EL (cell line): ENCODE data around the gene RPL41.
"Not testable (repeated sequence)": the region's sequence is repeated elsewhere in the genome, so short reads cannot be mapped to it uniquely, and the experiment has no call there.

Source experiments
- DNase-seq: peaks from one replicate; pipeline ENCODE4 v3.0.0-alpha.2; 2016

Gene RPL41

DNA sequence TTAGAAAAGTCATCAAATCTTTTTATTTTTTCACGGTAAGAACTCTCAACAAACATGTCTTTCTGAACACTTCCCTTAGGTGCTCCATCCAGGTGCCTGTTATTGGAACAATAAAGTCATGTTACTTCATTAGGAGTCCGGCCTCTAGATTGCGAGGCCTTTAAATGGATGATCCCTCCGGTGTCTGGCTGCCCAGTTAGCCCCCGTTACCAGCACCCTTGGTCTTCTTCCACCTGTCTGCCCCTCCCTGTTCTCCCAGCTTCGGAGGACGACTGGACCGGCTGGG lies 12.7 kb upstream of the RPL41 start:
- no peak for DNase-seq

DNA sequence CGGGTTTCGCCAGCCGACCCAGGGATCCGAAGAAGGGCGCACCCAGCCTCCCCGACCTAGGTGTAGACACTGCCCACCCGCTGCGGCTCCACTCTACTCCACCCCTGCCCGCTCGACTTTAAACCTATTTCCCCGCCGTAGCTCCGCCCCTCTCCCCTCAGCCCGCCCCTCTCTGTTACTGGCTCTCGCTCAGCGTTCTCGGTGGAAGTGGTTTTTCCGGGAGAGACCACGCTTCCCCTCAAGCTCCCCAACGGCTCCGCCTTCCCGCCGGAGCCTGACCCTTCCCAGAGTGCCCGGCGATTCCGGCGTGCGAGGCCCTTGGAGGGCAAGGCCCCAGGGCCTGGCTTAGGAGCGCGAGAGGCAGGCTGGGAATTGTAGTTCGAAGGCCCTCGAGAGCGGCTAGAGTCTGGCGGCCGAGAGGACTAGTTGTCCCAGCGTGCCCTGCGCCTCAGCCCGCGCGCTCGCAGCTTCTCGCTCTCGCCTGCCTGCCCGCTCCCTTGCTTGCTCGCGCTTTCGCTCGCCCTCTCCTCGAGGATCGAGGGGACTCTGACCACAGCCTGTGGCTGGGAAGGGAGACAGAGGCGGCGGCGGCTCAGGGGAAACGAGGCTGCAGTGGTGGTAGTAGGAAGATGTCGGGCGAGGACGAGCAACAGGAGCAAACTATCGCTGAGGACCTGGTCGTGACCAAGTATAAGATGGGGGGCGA lies 12.2 kb upstream of the RPL41 start, which contains the start of gene PA2G4:
TSS of gene PA2G4 (plus strand) at position 451 of the 706 bp plus-strand sequence. CDS start at position 630, 179 bp downstream.
- peak; percentile 100 for DNase-seq

DNA sequence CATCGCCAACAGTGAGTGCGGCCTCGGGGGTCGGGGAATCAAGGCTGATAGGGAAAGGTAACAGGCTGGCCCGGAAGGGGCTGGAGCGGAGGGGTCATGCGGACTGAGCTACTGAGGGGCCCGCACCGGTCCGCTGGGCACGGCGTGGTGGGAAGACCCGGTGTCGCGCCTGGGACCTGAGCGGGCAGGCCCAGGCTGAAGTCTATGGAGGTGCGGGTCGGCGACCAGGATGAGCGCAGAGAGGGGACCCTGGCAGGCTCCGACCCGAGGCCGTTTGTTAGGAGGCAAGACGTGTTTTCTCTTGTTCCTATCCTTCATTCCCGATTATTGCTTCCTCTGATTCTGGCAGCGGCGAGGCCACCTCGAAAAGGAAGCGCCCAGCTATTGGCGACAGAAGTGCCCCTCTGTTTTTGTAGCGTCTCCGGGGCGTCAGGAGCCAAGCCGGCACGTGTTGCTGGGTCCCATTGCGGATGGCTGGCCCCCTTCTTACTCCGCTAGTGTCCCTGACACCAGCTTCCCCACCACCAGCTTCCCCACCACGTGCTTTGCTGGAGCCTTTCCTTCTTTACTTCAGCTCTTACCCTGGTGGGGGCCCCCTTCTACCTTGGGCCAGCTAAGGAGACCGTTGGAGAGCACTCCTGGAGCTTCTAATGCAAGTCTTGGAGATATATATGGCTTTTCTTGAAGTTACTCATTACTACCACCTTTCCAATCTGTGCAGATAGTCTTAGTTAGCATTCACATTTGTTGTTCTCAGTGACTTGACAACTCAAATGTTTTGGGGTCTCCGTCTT lies 11.4 kb upstream of the RPL41 start:
- DNase-seq = peak; percentile 32

DNA sequence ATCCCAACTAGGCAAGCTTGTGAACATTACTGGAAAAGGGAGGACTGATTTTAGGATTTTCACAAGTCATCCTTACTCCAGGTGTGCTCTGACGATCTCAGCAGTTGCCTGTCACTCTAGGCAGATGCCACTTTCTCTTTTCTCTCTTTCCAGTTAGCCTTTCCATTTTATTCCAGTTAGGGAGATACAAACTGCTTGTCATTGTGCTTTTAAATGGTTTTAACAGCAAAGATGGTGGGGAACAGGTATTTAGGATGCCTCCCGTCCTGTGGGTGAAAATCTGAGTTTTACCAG lies 10.9 kb upstream of the RPL41 start:
- DNase-seq = no peak

DNA sequence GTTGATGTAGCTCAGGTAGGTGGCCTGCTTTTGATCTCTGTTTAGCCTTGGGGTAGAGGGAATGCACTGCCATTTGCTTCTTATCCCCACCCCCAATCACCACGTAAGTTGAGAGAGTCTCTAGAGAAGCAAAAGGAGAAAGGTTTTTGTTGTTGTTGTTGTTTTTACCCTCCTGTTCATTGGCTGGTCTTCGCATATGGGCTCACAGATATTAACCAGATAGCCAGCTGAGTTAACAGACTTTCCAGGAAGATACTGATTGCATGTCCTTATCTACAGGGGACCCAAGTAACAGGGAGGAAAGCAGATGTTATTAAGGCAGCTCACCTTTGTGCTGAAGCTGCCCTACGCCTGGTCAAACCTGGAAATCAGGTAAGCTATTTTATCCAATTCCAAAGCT lies 9.2 kb upstream of the RPL41 start:
- DNase-seq = no peak

DNA sequence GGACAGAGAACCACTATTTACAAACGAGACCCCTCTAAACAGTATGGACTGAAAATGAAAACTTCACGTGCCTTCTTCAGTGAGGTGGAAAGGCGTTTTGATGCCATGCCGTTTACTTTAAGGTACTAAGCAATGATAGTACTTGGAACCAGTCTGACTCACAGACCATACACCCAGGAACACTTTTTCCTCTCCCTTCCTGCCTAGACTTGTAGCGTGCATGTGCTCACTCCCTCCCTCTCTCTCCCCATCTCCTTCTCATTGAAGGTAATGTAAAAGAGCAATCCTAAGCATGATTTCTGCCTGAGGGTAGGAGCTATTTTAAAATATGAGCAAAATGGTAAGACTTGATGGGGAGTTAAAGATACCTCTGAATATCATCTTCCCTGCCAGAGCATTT lies 5.9 kb upstream of the RPL41 start:
- no peak for DNase-seq

DNA sequence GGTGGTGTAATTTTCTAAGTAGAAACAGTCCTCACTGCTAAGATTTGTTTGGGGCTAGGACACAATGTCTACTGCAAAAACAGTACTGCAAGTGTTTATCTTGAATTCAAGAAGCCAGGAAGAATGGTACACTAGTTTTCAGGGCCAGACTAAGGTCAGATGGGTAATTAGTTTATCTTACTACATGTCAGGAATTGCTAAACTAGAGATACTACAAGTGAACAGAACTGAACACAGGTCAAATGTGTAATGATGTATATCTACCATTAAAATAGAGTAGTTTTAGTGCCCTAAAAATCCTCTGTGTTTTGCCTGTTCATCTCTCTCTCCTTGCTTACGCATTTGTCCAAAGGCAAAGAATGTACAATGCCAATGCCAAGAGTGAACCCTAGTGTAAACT lies 2.3 kb upstream of the RPL41 start:
- DNase-seq = no peak

DNA sequence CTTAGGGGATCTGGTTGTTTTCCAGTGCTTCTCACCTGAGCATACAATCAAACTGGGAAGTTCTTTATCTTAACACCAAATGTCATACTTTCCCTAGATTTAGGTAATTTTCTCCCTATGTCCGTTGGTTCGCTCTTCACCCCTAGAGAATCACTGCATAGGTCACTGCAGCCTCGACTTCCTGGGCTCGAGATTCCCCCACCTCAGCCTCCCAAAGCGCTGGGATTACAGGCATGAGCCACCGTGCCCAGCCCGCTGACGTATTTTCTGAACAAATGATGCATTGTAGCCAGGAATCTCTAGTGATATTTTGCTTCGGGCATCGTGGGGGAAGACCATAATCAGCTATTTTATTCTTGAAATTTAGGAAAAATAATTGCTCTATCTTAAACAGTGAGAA lies 1.1 kb upstream of the RPL41 start:
- peak; percentile 48 for DNase-seq

DNA sequence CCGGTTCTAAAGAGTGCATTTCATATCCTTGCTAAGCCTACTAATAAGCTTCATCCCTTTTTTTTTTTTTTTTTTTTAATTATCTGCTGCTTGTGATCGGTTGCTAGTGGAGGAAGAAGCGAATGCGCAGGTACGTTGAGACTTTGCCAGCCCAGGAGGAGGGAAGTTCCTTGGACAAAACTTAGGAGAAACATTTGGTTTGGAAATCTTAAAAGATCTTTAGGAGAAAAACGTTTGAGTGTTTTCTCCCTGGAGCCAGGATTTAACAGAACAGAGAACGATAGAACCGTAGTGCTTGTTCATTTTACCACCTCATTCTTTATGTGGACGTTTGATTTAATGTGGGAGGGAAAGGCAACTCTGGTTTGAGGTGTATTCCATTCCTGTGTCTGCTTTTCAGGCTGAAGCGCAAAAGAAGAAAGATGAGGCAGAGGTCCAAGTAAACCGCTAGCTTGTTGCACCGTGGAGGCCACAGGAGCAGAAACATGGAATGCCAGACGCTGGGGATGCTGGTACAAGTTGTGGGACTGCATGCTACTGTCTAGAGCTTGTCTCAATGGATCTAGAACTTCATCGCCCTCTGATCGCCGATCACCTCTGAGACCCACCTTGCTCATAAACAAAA lies 761 bp downstream of the RPL41 start:
- DNase-seq = not testable (repeated sequence)

DNA sequence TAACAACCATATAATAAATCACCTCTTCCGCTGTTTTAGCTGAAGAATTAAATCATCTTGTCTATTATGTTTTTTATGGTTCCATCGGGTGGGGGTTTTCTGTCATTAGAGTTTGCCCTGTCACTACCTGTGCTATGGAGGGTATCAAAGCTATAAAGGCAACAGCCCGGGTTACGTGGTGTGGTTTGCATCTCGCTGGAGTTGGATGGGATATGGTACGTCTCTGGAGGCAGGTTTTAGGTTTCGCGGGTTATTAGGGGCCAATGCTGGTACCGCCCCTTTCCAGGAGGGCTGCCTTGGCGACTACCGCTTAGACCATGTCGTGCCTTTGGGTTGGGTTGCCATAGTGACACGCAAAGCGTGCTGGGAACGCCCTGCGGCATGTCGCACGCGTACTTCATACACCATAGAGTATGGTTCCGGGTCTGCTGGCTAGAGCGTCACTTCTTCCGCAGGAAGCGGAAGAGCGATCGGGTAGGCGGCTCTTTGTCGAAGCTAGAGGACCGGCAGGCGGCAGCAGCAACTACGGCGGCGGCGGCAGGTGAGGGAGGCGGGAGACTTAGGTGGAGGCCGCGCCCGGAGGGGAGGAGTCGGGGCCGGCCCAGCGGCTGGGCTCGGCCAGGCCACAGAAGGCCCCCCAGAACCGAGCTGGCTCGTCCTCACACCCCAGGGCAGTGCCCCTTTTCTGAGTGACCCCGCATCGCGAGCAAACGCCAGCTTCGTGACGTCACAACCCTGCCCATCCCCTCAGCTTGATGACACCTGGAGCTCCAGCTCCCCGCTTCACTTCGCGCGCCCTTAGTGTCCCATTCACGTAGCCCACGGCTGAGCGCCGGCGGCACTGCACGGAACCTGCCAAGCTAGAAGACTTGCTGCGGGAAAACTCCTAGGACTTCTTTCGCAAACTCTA lies 1.6 kb downstream of the RPL41 start, which contains the start of gene ZC3H10:
TSS of gene ZC3H10 (plus strand) at position 489 of the 910 bp plus-strand sequence. CDS start 2,297 bp downstream, outside the sequence.
- DNase-seq = peak; percentile 100

DNA sequence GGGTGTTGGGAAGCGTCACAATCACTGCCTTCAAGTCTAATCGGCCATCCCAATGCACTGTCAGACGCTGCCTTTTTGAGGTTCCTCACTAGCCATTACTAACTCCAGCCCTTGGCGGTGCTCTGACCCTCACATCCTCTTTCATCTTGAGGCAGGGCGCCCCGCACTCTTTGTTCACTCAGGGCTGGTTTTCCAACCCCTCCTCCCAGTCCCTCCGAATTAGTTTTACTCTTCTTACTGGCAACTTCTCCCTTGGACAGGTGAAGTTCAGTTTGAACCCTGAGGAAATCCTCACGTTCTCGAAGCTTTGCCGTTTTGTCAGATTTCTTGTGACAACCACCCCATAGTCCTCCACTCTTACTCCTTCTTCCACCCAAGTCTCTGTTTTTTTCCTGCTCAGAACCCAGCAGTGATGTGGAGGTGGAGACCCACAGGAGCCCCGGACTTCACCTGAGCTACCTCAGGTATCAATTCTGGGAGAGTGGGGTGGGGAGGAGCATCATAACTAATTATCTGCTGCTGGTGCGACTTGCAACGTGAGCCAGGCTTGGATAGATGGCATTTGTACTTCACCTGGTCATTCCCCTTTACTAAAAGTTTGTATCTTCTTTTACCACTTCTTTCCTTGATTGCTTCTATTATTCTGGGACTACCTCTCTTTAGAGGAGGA lies 2.4 kb downstream of the RPL41 start:
- no peak for DNase-seq

DNA sequence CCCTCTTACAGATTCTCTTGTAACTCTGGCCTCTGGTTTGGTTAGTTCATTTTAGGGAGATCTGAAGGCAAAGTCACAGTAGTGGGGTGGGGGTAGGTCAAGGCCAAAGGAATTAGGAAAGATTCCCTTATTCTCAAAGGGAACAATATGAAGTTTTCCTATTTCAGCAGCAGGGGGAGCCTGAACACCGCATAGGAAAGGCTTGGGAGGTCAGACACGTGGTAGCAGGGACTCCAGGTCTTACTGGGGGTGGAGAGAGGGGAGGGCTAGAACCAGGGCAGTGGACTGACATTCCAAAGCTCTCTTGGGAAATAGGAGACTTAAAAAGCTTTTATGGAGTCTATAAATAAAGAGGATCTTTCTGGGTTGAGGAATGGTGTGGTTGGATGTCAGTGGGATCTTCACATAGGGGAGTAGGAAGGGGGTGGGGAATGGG lies 2.9 kb downstream of the RPL41 start:
- DNase-seq = peak; percentile 93

DNA sequence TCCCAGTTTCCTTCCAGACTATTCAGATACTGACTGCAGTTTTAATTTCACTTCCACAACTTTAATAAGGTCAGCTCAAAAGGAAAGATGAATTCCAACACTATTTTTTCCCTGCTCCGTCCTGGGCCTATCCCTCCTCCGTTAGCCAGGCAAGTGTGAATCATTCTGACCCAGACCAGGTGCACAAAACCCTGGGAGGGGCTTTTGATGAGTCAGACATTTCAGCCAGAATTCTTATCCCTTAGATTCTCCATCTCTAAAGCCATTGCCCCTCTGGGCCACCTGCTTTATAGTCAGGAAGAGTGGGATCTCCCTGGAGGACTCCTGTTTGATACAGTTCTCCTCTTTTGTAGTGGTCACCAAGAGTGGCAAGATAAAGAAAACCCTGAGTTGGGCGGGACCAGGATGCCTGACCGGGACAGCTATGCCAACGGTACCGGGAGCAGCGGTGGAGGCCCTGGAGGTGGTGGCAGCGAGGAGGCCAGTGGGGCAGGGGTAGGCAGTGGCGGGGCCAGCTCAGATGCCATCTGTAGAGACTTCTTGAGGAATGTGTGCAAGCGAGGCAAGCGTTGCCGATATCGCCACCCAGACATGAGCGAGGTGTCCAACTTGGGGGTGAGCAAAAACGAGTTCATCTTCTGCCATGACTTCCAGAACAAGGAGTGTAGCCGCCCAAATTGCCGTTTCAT lies 3.9 kb downstream of the RPL41 start:
- no peak for DNase-seq

DNA sequence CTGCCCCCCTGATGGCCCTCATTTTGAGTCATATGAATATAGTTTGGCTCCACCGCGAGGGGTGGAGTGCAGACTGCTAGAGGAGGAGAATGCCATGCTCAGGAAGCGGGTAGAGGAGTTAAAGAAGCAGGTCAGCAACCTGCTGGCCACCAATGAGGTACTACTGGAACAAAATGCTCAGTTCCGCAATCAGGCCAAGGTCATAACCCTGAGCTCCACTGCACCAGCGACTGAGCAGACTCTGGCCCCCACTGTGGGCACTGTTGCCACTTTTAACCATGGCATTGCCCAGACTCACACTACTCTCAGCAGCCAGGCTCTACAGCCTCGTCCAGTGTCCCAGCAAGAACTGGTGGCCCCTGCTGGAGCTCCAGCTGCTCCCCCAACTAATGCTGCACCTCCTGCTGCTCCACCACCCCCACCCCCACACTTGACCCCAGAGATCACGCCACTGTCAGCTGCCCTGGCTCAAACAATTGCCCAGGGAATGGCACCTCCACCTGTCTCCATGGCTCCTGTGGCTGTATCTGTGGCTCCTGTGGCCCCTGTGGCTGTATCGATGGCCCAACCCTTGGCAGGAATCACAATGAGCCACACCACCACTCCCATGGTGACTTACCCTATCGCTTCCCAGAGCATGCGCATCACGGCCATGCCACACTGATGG lies 4.9 kb downstream of the RPL41 start:
- no peak for DNase-seq

DNA sequence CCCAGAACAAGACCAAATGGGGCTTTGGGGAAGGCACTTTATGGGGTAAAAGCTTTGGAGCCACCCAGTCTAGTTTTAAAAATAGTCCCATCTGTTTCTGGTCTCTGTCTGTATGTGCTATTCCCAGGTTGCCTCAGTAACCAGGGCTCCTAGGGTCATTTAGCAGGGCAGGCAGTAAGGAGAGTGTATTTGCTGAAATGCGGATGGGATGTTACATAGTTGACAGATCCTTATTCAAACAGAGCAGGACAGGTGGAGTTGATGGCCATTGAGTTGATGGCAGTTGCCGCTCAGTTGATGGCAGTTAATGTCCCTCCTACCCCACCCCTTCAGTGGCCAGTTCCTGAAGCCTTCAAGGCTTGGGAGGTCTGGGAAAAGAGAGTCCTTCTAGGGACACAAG lies 6.2 kb downstream of the RPL41 start:
- DNase-seq = no peak

DNA sequence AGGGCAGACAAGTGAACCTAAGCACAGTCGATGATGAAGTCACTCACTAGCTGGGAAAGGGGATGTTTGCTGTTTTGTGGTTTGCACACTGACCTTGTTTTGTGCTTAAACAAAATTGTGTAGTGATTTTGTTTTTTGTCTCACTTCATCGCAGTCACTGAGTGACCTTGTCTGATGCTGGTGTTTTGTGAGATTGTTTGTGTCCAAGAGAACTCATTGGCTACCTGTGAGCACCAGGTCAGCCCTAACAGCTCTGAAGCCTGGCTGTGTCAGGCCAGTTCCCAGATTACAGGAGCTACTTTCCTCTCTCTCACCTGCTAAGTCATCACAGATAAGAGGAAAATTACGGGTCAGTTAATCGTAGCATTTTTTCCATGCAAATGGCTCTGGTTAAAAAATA lies 7.7 kb downstream of the RPL41 start:
- no peak for DNase-seq

DNA sequence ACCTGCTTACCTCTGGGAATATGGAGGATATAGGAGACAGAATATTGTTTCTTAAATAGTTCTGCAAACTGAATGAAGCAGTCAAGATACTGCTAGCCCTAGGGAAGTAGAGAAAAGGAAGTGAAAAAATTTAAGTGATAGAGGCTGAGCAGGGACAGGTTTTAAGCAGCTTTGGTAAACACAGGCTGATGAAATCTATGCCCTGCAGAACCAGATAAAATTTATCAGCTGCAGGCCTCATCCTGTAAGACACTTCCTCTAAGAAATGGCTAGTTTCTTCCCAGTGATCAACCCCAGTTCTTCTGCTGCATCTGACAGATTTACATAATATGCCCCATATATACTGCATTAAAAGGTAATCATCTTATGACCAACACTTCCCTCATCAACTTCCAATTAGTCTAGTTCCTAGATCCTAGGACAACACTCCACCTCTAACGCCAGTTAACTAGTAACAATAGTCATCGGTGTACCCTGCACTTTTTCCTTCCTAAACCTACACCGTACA lies 10.4 kb downstream of the RPL41 start:
- DNase-seq = no peak

DNA sequence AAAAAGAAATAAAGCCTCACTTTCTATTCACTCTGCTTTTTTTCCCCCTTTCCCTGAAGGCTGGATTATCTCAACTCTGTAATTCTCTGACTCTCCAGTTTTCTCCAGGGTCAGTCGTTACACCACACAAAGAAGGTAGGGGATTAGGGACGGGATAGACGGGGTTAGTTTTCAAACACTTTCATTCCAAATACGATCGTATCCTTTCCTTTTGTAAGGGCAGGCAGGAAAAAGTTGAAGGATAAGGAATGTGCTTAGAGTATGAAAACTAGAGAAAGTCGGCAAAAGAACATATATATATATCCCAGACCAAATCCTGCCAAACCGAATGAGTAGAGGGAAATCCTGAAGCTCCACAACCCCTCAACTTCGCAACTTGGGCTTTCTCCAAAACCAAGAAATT lies 11.1 kb downstream of the RPL41 start:
- DNase-seq = no peak

DNA sequence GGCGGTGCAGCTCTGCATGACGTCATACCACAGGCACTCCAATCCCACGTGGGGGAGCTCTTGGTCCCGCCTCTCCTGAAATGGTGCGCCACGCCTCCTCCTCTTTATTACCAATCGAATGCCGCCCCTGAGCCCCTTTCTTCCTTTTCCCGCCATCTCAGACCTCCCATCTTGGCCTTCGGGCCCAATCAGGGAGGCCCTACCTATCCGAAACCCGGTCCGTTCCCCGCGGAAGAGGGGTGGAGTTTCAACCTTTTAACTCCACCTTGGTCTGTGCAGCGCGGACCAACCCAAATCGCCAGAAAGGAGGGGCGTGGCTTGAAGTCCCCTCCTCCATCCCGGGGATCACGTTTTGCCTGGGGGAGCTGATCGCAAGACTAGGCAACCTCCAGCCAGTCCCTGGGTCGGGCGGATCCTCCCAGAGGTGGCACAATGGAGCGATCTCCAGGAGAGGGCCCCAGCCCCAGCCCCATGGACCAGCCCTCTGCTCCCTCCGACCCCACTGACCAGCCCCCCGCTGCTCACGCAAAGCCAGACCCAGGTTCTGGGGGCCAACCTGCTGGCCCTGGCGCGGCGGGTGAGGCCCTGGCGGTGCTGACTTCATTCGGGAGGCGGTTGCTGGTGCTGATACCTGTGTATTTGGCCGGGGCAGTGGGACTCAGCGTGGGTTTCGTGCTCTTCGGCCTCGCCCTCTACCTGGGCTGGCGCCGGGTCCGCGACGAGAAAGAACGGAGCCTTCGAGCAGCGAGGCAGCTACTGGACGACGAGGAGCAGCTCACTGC lies 11.6 kb downstream of the RPL41 start, which contains the start of gene ESYT1:
TSS of gene ESYT1 (plus strand) at position 380 of the 782 bp plus-strand sequence. CDS start at position 433, 53 bp downstream.
- DNase-seq = peak; percentile 100

DNA sequence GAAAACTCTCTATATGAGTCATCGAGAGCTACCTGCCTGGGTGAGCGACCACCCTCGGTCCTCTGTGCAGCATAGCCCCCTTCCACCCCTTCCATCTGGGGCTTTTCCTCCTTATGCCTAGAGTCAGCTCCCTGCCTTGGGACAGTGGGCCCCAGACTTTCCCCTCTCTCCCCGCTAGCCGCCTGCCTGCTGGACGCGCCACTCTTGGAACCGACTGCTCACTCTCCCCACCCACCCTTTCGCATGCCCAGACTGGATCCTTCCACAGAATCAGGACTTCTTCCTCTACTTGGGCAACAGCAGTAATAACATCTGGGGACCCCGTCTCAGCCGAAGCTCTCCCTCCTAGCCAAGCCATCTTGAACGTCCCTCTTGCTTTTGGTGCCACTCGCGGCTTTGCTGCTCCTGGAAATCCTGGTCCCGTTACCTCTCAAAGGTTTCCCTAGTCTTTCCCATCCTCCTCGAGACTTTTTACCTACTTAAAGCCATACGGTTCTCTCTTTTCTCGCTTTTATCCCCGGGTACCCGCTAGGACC lies 12.3 kb downstream of the RPL41 start:
- DNase-seq = peak; percentile 36
